C1 segment of cervical spinal cord (tissue), 14 donors: ENCODE measurements around the gene COX6A2.

ENCODE experiments used
- DNase-seq, 14 donors: peaks; one replicate each; lab custom pipeline; 2025; lab: John Stamatoyannopoulos, UW

Gene COX6A2

DNA sequence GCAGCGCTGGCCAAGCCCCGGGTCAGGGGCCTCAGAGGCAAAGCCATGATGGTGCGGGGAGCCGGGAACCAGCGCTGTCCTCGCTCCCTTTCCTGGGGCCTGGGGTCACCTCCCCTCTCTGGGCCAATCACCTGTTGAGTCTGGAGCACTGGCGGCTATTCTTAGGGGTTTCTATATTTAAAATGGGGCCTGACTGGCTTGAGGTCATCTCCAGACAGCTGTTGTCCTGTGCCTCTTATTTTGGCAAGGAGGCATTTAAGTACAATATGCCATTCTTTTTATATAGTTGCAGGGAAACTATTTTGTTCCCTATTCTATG, at the start of gene COX6A2:
Gene COX6A2, minus strand, starts transcription at position 82 of the 319 bp plus-strand sequence. Its CDS starts 35 bp downstream, at position 47.
- peak in 1 of 14 donors; percentile 46 for DNase-seq

DNA sequence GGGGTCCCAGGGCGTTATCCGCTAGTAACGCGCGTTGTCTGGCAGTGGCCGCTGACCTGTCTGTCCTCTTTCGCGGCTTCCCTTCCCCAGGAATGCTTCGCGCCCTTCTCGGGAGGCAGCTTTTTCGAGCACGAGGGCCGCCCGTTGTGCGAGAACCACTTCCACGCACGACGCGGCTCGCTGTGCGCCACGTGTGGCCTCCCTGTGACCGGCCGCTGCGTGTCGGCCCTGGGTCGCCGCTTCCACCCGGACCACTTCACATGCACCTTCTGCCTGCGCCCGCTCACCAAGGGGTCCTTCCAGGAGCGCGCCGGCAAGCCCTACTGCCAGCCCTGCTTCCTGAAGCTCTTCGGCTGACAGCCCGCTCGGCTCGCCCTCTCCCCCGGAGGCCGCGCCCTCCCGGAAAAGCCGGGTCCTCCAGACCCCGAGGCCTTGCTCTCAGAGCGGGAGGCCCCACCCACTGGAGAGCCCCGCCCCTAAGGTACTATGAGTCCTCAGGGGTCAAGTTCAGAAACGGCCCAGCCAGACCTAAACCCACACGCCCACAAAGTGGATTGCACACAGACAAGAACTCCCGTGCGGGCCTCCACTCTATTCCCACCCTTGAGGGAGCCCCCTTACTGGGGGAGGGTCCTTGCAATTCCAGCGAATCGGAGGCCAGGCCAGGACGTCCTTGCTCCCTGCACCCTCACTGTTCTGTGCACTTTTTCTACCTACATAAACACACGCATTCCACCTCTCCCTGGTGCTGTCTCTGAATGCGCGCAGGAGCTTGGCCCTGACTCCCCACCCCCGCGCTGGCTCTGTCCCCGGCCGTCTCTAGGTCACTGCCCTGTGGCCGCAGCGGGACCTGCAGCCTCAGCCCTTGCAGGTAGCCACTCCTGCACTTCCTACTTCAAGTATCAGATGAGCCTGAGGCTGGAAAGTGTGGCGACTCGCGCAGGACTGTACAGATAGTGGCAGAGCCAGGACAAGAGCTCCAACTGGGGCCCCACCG, 49.4 kb upstream of the COX6A2 start:
- DNase-seq, result peak in 1 of 14 donors; percentile 17

DNA sequence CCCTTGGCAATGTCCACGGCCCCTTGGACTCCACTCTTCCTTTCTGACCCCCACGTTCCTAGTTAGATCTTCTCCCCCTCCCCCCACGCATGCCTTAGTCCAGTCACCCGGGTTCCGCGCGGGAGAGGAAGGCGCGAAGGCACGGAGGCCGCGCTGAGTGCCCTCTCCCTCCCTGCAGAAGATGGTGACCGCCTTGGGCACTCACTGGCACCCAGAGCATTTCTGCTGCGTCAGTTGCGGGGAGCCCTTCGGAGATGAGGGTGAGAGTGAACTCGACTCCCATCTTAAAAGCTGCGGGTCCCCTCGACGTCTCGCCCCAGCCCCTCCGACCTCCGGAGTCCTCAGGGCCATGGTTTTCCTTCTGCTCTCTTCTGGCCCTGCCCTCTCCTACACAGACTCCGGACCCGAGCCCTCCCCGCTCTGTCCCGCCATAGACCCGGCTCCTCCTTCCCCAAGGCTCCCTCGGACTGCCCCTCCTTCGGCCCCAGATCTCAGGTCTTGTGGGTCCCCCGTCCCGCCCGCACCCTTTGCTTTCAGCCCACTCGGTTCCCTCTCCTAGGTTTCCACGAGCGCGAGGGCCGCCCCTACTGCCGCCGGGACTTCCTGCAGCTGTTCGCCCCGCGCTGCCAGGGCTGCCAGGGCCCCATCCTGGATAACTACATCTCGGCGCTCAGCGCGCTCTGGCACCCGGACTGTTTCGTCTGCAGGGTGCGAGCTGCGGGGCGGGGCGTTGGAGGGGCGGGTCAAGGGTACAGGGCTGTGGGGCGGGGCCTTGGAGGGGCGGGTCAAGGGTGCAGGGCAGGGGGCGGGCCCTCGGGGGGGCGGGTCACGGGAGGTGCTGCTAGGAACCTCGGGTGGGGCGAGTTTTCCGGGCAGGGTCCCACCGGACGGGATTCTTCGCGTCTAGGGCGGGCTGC, 48.4 kb upstream of the COX6A2 start:
- DNase-seq, result peak in 8 of 14 donors; percentile 13 to 60 (median 24)

DNA sequence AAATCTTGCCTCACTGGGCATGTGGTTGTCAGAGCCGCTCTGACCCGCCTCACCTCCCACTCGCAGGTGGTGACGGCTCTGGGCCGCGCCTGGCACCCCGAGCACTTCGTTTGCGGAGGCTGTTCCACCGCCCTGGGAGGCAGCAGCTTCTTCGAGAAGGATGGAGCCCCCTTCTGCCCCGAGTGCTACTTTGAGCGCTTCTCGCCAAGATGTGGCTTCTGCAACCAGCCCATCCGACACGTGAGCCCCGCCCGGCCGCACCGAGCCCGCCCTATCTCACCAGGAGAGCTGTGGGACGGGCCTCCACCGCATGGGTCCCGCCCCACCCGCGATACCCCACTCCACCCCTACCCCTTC, 47.8 kb upstream of the COX6A2 start:
- no peak for DNase-seq

DNA sequence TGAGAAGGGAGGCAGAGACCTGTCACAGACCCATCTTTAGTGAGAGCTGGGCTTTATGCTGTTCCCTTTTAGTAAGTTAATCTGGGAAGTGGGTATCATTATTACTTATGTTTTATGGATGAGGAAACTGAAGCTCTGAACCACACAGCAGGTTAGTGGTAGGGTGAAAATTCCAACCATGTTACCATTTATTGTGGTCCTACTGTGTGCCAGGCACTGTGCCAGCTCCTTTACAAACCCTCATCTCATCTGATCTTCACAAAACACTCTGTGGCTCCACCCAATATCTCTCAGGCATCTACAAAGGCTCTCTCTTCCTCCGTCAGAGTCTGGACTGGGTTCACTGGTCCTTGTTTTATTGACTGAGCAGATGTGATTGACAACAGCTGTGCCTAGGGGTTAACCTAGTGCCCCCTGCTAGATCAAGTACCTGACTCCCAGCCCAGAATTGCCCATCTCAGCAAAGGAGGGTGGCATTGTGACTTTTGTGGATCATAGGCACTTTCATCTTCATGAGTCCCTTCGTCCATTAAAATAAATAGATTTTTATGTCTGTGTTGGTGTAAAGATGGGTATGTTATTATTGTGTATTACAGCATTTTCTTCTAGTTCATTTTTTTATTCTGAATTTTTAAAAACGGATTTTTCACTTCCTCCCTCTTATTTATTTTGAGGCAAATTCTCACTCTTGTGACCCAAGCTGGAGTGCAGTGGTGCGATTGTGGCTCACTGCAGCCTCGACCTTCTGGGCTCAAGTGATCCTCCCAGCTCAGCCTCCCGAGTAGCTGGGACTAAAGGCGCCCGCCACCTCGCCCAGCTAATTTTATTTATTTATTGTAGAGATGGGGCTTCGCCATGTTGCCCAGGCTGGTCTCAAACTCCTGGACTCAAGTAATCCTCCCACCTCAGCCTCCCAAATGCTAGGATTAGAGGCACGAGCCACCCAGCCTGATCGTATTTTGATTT, 46.9 kb upstream of the COX6A2 start:
- DNase-seq, result no peak

DNA sequence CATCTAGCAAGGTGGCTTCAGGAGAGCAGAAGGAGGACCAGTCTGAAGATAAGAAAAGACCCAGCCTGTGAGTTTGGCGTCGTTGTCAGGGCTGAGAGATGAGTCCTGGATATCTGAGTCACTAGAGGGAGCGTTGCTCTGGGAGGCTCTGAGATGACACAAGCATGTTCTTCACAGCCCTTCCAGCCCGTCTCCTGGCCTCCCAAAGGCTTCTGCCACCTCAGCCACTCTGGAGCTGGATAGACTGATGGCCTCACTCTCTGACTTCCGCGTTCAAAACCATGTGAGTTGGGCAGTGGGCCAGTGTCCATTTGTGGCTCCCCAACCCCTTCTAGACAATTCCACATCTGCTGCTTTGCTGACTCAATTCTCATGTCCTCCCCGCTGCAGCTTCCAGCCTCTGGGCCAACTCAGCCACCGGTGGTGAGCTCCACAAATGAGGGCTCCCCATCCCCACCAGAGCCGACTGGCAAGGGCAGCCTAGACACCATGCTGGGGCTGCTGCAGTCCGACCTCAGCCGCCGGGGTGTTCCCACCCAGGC, 46.1 kb upstream of the COX6A2 start:
- peak in 3 of 14 donors; percentile 3 to 23 (median 8) for DNase-seq

DNA sequence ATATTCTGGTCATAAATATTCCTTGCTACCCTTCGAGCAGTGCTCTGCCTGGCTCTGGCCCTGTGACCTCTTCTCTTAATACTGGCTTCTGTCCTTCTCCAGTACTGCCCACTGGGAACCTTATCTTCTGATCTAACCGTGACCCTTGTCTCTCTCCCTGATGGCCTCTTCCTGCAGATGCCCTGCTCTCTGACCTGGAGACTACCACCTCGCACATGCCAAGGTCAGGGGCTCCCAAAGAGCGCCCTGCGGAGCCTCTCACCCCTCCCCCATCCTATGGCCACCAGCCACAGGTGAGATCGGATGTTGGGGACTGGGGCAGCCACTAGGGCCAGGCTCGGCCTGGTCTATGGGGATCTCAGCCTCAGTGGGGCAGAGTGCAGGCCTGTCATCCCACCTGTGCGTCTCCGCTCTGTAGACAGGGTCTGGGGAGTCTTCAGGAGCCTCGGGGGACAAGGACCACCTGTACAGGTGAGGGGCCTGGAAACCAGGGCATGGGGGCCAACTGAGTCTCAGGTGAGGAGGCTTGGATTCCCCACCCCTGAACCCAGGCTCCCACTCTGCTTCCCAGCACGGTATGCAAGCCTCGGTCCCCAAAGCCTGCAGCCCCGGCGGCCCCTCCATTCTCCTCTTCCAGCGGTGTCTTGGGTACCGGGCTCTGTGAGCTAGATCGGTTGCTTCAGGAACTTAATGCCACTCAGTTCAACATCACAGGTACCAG, 45.3 kb upstream of the COX6A2 start:
- DNase-seq, result no peak

DNA sequence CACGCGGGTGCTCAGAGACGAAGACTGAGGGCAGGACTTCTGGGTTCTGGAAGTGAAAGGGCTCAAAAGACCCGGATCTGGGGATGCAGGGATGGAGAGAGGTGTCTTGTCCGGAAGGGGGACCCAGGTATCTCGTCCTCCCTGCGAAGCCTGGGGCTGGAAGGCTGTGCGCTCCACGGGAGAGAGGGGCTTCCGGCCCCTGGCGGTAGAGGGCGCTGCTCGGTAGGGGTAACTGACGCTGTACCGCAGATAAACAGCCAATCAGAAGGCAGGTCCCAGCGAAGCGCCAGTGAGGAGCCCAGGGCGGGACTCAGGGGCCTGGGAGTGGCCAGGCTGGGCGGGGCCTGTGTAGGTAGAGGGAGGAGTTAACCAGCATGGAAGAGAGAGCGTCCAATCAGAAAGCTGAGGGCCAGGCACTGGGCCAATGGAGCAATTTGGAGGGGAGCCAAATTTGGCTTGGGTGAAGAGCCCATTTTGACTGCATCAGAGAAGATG, 44.6 kb upstream of the COX6A2 start:
- peak in 4 of 14 donors; percentile 18 to 78 (median 26) for DNase-seq

DNA sequence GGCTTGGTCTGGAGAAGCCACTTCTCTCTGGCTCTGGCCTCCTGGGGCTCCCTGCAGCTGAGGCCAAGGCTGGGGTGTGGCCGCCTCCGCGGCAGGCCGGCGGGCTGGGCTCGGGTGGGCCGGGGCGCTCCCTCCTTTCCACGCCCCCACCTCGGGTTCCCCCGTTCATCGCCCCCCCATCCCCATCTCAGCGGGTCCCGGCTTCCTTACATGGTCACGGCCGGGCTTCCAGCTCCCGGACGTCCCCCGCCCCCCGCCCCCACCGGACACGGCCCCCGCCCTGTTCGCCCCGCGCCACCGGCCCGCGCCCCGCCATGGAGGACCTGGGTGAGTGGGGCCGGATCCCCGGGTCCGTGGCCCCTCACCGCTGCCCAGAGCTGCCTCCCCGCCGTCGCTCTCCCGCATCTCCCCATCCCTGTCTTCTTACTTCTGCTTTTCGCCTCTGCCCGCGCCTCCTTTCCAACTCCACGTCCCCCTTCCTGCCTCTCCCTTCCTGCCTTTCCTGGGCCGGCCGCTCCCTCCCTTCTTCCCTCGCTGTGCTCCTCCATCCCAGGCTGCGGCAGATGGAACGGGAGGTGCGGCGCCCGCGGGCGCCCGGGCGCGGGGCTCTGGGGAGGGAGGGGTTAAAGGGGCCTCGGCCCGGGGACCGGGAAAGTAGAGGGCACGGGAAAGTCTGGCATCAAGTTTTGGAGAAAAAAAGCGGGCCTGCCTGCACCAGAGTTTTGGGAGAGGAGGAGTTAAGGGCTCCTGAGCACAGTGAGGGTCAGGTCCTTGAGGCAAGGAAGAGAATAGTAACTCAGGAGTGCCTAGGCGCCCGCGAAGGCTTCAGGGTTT, 43.9 kb upstream of the COX6A2 start, which contains the start of gene TGFB1I1:
Gene TGFB1I1, plus strand, starts transcription at position 278 of the 834 bp plus-strand sequence. Its CDS starts 37 bp downstream, at position 315.
- peak in 2 of 14 donors; percentile 25 to 27 for DNase-seq

DNA sequence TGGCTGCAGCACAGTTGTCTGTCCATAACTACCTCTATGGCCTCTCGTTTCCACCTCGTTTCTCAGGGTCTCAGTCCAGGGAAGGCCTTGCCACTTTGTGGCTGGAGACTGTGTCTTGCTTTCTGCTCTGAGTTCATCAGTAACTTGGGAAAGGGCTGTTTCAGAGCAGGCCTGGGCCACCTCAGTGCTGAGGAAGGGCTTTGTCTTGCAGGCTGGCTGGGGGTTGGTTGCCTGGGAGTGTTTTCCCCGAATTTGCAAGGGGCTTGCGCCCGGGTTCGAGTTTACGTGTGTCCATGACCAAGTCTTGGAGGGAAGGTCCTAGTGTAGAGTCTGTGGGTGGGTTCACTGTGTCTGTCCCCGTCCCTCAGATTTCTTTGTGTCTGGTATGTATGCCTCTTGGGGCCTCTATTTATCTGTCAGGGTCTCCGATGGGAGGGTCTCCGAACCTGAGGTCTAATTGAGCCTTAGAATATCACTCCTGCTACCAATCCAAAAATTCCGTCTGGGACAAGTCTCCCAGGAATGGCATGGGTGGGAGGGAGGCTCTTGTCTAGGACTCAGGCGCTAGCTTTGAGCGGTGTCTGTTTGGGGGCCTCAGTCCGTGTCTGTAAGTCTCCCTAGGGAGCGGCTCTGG, 43.2 kb upstream of the COX6A2 start:
- no peak for DNase-seq

DNA sequence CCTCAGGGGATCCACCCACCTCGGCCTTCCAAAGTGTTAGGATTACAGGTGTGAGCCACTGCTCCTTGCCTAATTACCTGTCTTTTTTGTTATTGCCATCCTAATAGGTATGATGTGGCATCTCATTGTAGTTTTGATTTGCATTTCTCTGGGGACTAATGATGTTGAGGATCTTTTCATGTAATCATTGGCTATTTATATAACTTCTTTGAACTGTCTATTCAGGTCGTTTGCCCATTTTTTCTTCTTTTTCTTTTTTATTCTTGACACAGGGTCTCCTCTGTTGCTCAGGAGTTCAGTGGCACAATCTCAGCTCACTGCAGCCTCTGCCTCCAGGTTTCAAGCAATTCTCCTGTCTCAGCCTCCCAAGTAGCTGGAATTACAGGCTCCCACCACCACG, 42.5 kb upstream of the COX6A2 start:
- DNase-seq, result no peak

DNA sequence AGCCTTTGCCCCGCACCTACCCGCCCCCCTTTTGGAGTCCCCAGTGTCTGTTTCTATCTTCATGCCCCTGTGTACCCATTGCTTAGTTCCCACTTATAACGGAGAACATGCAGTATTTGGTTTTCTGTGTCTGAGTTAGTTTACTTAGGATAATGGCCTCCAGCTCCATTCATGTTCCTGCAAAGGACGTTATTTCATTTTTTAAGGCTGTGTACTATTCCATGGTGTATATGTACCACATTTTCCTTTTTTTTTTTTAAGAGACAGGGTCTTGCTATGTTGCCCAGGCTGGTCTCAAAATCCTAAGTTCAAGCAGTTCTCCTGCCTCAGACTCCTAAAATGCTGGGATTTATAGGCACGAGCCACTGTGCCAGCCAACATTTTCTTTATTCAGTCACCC, 39.7 kb upstream of the COX6A2 start:
- DNase-seq, result no peak

DNA sequence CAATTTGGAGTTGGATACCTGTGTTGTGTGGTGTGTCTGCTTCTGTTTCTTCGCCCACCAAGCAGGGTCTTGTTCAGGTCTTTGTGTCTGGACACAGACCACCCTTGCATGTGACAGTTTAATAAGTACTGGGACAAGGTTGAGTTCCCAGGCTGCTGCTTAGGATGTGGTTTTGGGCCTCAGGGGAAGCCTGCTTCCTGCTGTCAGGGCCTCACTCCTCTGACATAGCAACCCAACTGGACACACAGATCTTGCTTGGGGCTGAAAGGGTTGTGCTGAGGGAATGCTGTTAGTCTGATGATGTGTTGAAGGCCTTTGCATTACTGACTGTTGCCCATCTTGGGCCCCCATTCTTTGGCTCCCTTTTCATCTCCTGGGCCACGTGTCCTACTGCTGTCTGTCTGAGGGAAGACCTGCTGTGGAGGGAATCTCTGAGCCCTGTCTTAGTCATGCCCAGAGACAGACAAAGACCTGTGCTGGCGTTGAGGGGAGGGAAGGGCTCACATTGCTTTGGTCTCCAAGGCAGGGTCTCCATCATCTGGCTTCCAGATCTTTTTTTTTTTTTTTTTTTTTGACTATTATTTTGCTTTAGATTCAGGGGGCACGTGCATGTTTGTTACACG, 39.1 kb upstream of the COX6A2 start:
- DNase-seq, result no peak

DNA sequence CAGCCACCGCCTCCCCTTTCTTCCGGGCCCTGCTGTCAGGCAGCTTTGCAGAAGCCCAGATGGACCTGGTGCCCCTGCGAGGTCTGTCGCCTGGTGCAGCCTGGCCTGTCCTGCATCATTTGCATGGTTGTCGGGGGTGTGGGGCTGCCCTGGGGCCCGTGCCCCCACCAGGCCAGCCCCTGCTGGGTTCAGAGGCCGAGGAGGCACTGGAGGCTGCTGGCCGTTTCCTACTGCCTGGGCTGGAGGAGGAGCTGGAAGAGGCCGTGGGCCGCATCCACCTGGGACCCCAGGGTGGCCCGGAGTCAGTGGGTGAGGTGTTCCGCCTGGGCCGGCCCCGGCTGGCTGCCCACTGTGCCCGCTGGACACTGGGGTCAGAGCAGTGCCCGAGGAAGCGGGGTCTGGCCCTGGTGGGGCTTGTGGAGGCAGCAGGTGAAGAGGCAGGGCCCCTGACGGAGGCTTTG, 38.3 kb upstream of the COX6A2 start:
- DNase-seq, result no peak

DNA sequence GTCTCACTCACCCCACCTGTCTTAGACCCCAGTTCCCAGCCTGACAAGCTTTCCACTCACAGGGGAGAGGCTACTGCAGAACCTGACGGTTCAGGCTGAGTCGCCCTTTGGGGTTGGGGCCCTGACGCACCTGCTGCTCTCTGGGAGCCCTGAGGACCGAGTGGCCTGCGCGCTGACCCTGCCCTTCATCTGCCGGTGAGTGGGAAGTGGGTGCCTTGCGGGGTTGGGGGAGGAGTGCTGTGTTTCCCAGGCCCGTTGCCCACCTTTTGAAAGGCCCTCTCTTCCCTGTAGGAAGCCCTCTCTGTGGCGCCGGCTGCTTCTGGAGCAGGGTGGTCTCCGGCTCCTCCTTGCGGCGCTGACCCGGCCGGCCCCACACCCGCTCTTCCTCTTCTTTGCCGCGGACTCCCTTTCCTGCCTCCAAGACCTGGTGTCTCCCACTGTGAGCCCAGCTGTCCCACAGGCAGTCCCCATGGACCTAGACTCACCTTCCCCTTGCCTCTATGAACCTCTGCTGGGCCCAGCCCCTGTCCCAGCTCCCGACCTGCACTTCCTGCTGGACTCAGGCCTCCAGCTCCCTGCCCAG, 37.7 kb upstream of the COX6A2 start:
- DNase-seq, result no peak

DNA sequence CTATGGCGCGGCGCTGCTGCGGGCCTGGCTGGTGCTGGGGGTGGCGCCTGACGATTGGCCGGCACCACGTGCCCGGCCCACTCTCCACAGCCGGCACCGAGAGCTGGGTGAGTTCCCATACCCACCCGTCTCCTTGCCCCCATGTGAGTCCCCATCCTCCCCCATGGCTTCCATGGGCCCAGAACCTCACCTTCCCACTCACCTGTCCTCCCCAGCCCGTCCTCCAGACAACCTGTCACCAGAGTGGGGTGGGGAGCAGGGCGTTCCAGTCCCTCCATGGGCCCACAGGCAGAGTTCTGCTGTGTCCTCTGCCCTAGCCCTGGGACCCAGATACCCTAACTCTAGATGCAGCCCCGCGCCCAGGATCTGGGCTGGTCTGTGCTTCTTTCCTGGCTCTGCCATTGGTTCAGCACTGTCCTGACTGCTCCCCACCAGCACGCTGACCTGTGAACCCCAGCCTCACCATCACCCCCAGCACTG, 36.7 kb upstream of the COX6A2 start:
- no peak for DNase-seq

DNA sequence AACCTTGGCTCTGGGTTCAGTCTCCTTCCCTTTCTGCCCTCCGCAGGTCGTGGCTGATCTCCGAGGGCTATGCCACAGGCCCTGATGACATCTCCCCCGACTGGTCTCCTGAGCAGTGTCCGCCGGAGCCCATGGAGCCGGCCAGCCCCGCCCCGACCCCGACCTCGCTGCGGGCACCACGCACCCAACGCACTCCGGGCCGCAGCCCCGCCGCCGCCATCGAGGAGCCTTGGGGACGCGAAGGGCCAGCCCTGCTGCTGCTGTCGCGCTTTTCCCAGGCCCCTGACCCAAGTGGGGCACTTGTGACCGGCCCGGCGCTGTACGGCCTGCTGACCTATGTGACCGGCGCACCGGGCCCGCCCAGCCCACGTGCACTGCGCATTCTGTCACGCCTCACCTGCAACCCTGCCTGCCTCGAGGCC, 36.2 kb upstream of the COX6A2 start:
- no peak for DNase-seq
